HCEC 1CT (cell line): ENCODE measurements around the gene SLC25A29.
A peak's percentile ranks its signal among the peaks of the same experiment; 100 is the strongest.
"Not testable (repeated sequence)": the region's sequence is repeated elsewhere in the genome, so short reads cannot be mapped to it uniquely, and the experiment has no call there.

Experiments
- DNase-seq: peaks from one replicate; pipeline ENCODE4 v3.0.0-alpha.2; 2017

Gene SLC25A29

DNA sequence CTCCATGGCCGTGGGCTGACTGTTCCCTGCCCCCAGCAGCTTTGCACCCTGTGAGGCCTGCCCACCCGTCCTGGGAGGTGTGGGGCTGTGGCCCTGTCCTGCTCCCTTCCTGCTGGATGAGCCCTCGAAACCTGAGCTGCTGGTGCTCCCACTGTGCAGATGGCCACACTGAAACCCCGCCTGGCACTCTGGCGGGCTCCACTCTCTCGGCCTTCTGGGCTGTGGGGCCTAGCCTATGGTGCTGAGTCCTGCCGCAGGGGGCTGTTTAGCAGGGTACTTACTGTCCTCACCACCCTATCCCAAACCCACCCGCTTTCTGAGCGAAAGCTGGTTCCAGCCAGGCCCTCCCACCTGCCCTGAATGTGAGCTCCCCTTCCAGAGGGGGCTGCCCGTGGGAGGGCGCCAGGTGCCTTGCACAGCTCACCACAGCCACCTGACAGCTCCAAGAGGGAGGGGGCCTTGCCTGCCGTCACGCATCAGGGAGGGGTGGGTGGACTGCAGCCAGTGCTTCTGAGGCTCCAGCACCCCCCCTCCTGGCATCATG lies 24.2 kb upstream of the SLC25A29 start:
- DNase-seq: no peak

GRCh38 chr14:100330007-100330344 lies 23.7 kb upstream of the SLC25A29 start:
- no peak for DNase-seq

- no peak for DNase-seq
These were observed 23.2 kb upstream of the SLC25A29 start for GRCh38 chr14:100329233-100330006.

DNA sequence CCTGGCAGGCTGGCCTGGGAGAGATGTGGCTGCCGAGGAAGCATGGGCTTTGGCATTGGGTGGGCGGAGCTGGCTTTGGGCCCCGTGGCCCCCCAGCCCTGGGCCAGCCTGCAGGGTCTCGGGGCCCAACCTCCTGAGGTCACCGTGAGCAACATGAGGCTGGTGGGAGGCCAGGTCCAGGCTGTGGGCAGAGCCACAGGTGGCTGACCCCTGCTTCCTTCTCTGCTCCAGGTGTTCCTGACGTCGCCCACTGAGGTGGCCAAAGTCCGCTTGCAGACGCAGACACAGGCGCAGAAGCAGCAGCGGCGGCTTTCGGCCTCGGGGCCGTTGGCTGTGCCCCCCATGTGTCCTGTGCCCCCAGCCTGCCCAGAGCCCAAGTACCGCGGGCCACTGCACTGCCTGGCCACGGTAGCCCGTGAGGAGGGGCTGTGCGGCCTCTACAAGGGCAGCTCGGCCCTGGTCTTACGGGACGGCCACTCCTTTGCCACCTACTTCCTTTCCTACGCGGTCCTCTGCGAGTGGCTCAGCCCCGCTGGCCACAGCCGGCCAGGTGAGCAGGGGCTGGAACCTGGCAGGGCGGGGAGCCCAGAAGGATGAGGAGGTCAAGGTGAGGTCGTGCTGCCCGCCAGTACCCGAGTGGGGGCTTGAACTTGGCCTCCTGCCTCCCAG lies 22.4 kb upstream of the SLC25A29 start:
- no peak for DNase-seq

DNA sequence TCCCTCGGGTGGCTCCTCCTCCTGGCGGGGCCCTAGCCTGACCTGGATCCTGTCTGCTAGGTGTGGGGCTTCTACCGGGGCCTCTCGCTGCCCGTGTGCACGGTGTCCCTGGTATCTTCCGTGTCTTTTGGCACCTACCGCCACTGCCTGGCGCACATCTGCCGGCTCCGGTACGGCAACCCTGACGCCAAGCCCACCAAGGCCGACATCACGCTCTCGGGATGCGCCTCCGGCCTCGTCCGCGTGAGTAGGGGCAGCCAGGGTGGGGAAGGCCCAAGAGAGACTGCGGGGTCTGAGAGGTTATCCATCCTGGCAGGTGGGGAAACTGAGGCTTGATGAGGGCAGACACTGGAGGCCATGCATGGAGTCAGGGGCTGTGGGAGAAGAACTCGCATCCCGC lies 20.9 kb upstream of the SLC25A29 start:
- DNase-seq: no peak

GRCh38 chr14:100325958-100326357 lies 19.7 kb upstream of the SLC25A29 start:
- no peak for DNase-seq

DNA sequence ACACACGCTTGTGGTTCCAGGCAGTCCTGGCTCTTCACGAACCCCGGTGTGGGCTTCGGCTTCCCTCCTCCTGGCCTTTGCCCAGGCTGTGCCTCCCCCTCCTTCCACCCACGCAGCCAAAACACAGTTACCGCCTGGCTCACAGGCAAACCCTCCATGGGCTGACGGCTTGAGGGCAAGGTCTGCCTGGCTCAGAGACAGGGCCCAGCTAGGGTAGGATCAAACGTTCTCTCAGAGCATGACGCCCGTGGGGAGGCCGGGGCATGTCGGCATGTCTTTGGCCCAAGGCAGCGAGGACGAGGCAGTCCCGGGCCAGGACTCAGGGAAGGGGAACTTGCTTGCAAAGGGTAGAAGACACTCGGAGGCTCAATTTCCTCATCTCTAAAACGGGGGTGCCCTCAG lies 19.0 kb upstream of the SLC25A29 start:
- DNase-seq: no peak

DNA sequence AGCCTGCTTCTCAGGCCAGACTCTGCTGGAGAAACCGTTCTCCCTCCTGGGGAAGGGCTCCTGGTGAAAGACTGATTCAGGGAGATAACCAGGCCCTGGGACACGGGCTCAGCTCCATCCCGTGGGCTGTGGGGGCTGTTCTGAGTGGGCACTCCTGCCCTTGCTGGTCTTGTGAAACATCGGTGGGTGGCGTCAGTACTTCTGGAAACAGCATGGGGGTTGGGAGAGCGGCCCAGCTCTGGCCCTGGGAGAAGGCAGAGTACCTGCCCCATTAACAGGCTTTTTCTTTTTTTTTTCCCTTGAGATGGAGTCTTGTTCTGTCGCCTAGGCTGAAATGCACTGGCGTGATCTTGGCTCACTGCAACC lies 17.7 kb upstream of the SLC25A29 start:
- DNase-seq: no peak

DNA sequence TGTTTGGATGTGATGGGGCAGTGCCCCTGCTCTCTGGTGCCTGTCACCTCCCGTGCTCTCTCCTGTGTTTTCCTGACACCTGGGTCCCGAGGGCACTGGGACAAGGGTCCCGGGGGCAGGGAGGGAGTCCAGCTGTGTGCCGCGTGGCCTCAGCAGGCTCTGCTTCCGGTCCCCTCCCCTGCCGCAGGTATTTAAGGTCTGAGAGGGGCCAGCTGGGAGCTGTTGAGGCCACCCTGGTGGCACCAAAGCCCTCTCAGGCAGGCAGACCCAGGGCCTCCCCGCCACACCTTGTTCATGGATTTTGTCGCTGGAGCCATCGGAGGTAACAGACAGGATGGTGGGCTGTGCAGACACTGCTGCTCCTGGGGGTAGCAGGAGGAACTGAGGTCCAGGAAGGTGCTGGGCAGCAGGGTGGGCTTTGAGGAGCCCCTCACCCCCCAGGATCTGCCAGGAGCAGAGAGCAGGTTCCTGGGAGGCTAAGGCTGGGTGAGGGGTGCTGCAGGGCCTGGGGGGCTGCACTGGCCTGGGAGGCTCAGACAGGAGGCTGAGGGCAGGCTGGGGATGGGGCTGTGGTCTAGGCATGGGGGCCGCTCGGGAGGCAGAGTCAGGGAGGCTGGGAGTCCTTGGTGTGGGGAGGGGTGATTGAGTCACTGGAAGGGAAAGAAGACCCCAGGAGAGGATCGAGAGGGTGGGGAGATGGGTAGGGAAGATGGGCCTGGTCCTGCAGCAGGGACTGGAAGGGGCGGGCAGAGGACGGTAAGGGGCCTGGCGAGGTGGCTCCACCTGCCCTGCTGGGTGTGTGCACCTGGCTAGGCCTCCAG lies 17.1 kb upstream of the SLC25A29 start, which contains the start of gene SLC25A47:
Gene SLC25A47 (plus strand): TSS at position 219 of the 821 bp plus-strand sequence. CDS start 76 bp downstream, at position 295.
- DNase-seq: no peak

DNA sequence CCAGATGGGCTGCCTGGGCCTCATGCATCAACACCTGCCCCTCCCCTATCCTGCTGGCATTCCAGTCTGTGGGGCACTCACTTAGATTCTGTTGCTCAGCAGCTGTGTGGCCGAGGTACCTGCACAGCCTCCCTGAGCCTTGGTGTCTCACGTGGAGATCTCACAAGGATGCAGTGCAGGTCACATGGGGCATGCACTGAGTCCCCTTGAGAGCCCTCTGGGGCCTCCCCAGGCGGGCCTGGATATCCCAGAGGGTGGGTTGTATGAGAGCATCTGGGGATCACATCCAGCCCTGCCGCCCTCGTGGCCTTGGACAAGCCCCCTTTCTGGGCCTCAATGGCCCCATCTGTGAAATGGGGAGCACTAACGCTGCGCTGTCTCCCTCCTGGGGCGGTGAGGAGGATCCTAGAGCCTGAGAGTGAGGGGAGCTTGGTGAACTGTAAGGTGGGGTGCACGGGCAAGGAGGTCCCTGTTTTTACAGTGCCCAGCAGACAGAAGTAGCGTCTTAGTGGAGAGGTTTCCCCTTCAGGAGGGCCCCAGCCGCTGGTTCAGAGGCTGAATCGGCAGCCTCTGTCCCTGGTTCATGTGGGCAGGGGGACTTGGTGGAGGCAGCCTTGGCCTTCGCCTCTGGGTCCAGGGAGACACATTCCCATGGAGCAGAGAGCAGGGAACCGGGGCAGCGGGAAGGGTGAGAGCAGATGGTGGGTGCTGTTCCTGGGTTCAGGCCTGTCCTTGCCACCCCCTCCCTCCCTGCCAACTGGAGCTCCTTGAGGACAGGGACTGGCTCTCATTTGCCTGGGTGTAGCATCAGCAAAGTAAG lies 16.1 kb upstream of the SLC25A29 start:
- DNase-seq: no peak

- no peak for DNase-seq
These were observed 15.4 kb upstream of the SLC25A29 start for GRCh38 chr14:100321473-100322137.

DNA sequence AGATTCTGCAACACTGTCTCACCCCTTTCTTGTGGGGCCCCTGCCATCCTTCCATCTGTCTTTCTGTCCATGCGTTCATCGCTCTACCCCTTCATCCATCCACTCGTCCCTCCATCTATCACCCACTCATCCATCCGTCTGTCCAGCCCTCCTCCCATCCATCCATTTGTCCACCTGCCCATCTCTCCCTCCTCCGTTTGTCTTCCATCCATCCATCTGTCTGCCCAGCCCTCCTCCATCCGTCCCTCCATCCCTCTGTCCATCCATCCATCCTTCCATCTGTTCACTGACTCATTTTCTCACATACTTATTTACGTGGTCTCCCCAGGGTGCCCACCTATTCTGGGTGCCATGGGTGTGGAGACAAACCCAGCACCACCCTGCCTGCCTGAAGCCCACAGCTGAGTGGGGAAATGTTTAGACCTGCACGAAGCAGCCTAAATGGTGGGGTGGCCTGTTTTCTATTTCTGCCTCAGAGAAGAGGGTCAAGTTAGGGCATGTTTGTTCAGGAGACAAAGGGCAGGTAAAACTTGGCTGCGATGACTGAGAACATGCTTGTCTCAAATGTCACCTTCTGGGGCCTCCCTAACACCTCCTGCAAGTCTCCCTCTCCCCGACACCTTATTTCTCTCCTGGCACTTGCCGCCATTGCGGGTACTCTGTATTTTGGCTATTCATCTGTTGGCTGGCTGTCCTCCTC lies 14.1 kb upstream of the SLC25A29 start:
- DNase-seq: no peak

GRCh38 chr14:100317912-100318808 lies 11.9 kb upstream of the SLC25A29 start:
- DNase-seq: peak; percentile 36

GRCh38 chr14:100317389-100317788 lies 11.1 kb upstream of the SLC25A29 start:
- no peak for DNase-seq

GRCh38 chr14:100314724-100315123 lies 8.5 kb upstream of the SLC25A29 start:
- DNase-seq: no peak

DNA sequence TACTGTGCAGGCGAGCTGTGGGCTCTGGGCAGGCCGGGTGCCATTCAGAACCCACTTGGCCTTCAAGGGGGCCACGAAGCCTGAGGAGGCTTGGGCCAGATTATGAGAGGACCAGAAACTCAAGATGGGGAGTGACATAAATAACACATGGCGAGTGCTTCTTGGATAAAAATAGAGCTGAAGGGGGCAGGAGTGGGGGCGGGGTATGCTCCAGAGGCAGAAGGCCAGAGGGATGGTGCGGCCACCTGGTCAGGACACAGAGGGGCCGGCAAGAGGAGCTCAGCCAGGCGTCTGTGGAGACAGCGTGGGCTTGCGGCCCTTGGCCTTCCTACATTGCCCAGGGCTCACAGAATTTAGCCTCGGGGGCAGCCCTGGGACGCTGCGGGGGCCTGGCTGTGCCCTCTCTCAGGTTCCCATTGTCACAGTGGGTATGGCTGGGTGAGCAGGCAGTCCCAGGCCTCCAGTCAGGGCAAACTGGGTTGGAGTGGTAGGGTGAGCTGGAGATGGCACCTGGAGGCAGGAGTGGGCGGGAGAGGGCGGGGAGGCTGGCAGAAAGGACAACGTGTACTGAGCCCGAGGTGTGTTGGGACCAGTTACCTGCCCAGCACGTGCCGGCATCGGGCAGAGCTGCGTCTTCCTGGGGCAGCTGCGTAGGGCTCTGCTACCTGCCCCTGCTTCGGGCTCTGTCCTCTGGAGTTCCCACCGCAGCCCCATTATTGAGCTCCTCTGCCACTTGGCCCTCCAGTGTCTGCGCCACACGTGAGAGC lies 7.4 kb upstream of the SLC25A29 start:
- DNase-seq: no peak

GRCh38 chr14:100312877-100313400 lies 6.7 kb upstream of the SLC25A29 start:
- no peak for DNase-seq

- DNase-seq: not testable (repeated sequence)
These were observed 6.0 kb upstream of the SLC25A29 start for GRCh38 chr14:100312110-100312876.
